Caco-2 (cell line): Measurements from ENCODE around the gene ANAPC5. TPM values are rescaled to one million over a fixed set of nuclear protein-coding genes. Genes with fewer than 3 reads are reported as not detected.

Experiments used
- BruUV-seq: library from RNA; stranded (reverse); fragments of 400-500 nt; replicated peaks from 2 replicates; lab custom pipeline; 2021; lab: Mats Ljungman, UMichigan
- CTCF ChIA-PET: fragments of 300-600 bp; sonication (Branson Sonifier 250); formaldehyde crosslinking; loops from one replicate; lab custom pipeline; 2022; ENCODE audit warnings: antibody characterized with exemption; lab: Charles Lee
- POLR2A ChIA-PET: fragments of 300-600 bp; sonication (Branson Sonifier 250); formaldehyde crosslinking; loops from one replicate; lab custom pipeline; 2022; ENCODE audit warnings: antibody characterized with exemption; lab: Charles Lee
- DNase-seq, 2 experiments: peaks; one replicate each; pipeline versions ENCODE4 v3.0.0 to v3.0.0-alpha.2; 2020 to 2022
- H3K27me3 ChIP-seq: replicated peaks from 2 replicates; pipeline ENCODE4 v1.6.0; 2011; ENCODE audit warnings: low read length; ENCODE audit not compliant: control insufficient read depth, insufficient read depth
- H3K36me3 ChIP-seq: 2 replicates; pipeline ENCODE4 v1.5.1; 2011; ENCODE audit warnings: low read length; ENCODE audit not compliant: control insufficient read depth, insufficient read depth
- H3K4me1 ChIP-seq: fragments of 250-450 bp; sonication (Bioruptor Pico); 2 replicates; pipeline ENCODE4 v1.5.1; 2020; ENCODE audit warnings: mild to moderate bottlenecking
- H3K4me3 ChIP-seq: 2 replicates; pipeline ENCODE4 v1.5.1; 2011; ENCODE audit warnings: low read depth, mild to moderate bottlenecking, control low read depth, low read length
- H3K9me3 ChIP-seq: fragments of 250-450 bp; sonication (Bioruptor Pico); 2 replicates; pipeline ENCODE4 v1.5.1; 2020; ENCODE audit warnings: mild to moderate bottlenecking, moderate library complexity
- H3K27ac Mint-ChIP-seq: one replicate; pipeline ENCODE4 v1.8.0; 2022; ENCODE audit warnings: mixed read lengths; ENCODE audit not compliant: unreplicated experiment
- H3K27me3 Mint-ChIP-seq: one replicate; pipeline ENCODE4 v1.8.0; 2022; ENCODE audit warnings: mixed read lengths; ENCODE audit not compliant: insufficient read depth, unreplicated experiment
- H3K36me3 Mint-ChIP-seq: one replicate; pipeline ENCODE4 v1.8.0; 2022; ENCODE audit warnings: mild to moderate bottlenecking, mixed read lengths; ENCODE audit not compliant: insufficient read depth, unreplicated experiment
- H3K4me1 Mint-ChIP-seq: one replicate; pipeline ENCODE4 v1.8.0; 2022; ENCODE audit warnings: low read depth, mixed read lengths; ENCODE audit not compliant: unreplicated experiment
- H3K4me3 Mint-ChIP-seq: one replicate; pipeline ENCODE4 v1.8.0; 2022; ENCODE audit warnings: mild to moderate bottlenecking, moderate library complexity, mixed read lengths; ENCODE audit not compliant: unreplicated experiment
- H3K9me3 Mint-ChIP-seq: one replicate; pipeline ENCODE4 v1.8.0; 2022; ENCODE audit warnings: mixed read lengths; ENCODE audit not compliant: unreplicated experiment
- intact Hi-C: fragments of 100-400 bp; cut with micrococcal nuclease; formaldehyde crosslinking; loops from one replicate; pipeline ENCODE4 v1.10.0; 2022; ENCODE audit not compliant: unreplicated experiment
- total RNA-seq: library from RNA; stranded (reverse); gene quantifications from 2 replicates; pipeline ENCODE4 v1.2.3, GENCODE V29; 2022
- TF ChIP-seq, protein P1 (sequence below), 2 experiments: fragments of 200-600 bp in 1 of 2; IDR thresholded peaks; 1 replicate in 1 of 2; 2 replicates in 1 of 2; pipeline versions ENCODE4 v1.5.1 to v1.8.0; 2011 to 2022; ENCODE audit warnings: antibody characterized with exemption in 1 of 2, control low read depth in 1 of 2, inconsistent platforms in 1 of 2, low read depth in 1 of 2, low read length in 1 of 2, mild to moderate bottlenecking in 1 of 2, moderate library complexity in 1 of 2; ENCODE audit not compliant: insufficient read depth in 1 of 2, severe bottlenecking in 1 of 2, unreplicated experiment in 1 of 2

Gene ANAPC5
- total RNA-seq, 1 experiment from 2014 or later, result 106 TPM

DNA sequence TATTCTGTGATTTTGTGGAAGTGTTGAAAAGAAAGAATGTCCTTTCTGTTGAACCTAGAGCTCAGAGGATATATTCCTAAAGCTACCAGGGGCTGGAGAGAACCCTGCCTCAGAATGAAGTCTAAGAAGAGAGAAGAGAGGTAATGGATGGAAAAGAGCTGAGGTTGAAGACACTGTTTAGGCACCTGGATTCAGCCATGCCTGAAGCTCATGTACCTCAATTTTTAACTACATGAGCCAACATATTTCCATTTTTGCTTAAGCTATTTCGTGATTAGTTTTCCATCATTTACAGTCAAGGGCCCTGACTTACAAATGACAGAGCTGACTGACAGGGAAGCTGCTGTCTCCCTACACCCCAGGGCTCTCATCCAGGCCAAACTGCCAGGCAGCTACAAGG, 66.4 kb downstream of the ANAPC5 start:
- CTCF ChIA-PET, result no interaction called here
- H3K36me3 Mint-ChIP-seq, result peaks cover 10% of the 10 kb centered on the region
- H3K36me3 ChIP-seq, result no peaks in the 10 kb centered on the region; the same call in 1 of the 2 replicates

DNA sequence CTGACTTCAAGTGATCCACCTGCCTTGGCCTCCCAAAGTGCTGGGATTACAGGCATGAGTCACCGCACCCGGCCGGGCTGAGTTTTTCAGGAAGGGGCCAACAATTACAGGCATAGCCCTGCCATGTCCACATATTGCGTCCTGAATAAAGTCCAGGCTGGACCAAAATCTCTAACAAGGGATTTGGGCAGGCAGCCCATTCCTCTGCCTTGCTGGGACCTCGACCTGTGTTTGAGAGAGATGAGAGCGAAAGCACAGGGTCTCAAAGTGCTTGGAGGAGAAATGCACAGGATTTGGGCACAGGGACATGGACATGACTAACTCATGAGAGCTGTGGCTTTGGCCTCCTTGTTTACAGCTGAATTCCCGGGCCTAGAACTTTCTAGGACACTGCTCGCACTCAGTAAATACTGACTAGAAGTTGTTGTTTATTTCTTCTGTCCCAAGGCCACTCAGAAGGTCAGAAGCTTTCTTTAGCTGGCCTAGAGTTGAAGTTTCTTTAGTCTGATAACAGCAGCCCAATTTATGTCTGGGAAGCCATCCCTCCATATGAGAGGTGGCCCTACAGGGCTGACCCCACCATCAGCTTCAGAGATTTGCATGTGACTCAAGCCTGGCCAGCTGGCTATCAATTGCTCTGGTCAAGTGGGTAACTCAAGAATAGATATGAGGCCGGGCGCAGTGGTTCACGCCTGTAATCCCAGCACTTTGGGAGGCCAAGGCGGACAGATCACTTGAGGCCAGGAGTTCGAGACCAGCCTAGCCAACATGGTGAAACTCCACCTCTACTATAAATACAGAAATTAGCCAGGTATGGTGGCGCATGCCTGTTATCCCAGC, 67.4 kb downstream of the ANAPC5 start:
- H3K4me1 Mint-ChIP-seq, result no peaks in the 10 kb centered on the region
- H3K4me3 Mint-ChIP-seq, result no peak overlapping the region
- Histone ChIP-seq H3K36me3 (no peaks in the 10 kb centered on the region; the same call in 1 of the 2 replicates), H3K9me3 (no peaks in the 10 kb centered on the region), H3K4me3 (no peak overlapping the region), H3K27me3 (no peaks in the 10 kb centered on the region), H3K4me1 (no peaks in the 10 kb centered on the region)
- POLR2A ChIA-PET, result no interaction called here
- no peak for DNase-seq
- BruUV-seq, result no TSS peak
- peaks cover 11% of the 10 kb centered on the region for H3K36me3 Mint-ChIP-seq
- intact Hi-C loops, result no loop called here
- H3K9me3 Mint-ChIP-seq, result no peaks in the 10 kb centered on the region
- H3K27ac Mint-ChIP-seq, result no peak overlapping the region
- TF ChIP-seq, protein P1, sequence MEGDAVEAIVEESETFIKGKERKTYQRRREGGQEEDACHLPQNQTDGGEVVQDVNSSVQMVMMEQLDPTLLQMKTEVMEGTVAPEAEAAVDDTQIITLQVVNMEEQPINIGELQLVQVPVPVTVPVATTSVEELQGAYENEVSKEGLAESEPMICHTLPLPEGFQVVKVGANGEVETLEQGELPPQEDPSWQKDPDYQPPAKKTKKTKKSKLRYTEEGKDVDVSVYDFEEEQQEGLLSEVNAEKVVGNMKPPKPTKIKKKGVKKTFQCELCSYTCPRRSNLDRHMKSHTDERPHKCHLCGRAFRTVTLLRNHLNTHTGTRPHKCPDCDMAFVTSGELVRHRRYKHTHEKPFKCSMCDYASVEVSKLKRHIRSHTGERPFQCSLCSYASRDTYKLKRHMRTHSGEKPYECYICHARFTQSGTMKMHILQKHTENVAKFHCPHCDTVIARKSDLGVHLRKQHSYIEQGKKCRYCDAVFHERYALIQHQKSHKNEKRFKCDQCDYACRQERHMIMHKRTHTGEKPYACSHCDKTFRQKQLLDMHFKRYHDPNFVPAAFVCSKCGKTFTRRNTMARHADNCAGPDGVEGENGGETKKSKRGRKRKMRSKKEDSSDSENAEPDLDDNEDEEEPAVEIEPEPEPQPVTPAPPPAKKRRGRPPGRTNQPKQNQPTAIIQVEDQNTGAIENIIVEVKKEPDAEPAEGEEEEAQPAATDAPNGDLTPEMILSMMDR (IDR thresholded peaks at IDR 0.05; ENCODE audit: insufficient read depth in 1 of 2, low read depth in 1 of 2, low read length in 1 of 2, severe bottlenecking in 1 of 2, unreplicated experiment in 1 of 2), result no peak
- CTCF ChIA-PET, result no interaction called here
- H3K27me3 Mint-ChIP-seq, result no peaks in the 10 kb centered on the region

More for the DNA sequence above, 66.4 kb downstream of the ANAPC5 start:
- Histone ChIP-seq H3K4me3 (no peak overlapping the region), H3K4me1 (no peaks in the 10 kb centered on the region), H3K27me3 (no peaks in the 10 kb centered on the region), H3K9me3 (no peaks in the 10 kb centered on the region)
- no peaks in the 10 kb centered on the region for H3K27me3 Mint-ChIP-seq
- H3K4me3 Mint-ChIP-seq, result no peak overlapping the region
- no peak for DNase-seq
- H3K9me3 Mint-ChIP-seq, result no peaks in the 10 kb centered on the region
- TF ChIP-seq, protein P1 (IDR thresholded peaks at IDR 0.05; ENCODE audit: insufficient read depth in 1 of 2, low read depth in 1 of 2, low read length in 1 of 2, severe bottlenecking in 1 of 2, unreplicated experiment in 1 of 2), result no peak
- intact Hi-C loops, result no loop called here
- BruUV-seq, result no TSS peak
- no peaks in the 10 kb centered on the region for H3K4me1 Mint-ChIP-seq
- POLR2A ChIA-PET, result no interaction called here
- H3K27ac Mint-ChIP-seq, result no peak overlapping the region

DNA sequence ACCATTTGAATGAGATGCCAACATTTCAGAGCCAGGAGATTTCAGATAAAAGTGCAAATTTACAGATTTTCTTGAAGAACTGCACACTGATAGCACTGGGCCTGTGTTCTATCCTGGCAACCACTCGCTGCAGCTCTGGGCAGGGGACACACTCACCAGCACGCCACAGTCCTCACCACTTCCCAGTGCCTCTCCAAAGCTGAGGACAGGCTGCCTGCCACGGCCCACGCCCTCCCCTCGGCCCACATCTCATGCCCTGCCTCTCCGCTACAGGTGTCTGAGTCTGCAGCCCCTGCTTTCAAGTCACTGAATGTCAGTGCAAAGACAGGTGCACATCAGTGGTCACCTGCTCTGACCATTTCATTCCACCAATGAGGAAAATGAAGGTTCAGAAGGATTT, 68.4 kb downstream of the ANAPC5 start:
- Histone ChIP-seq H3K4me1 (no peaks in the 10 kb centered on the region), H3K36me3 (no peaks in the 10 kb centered on the region; the same call in 1 of the 2 replicates), H3K9me3 (no peaks in the 10 kb centered on the region), H3K4me3 (no peak overlapping the region), H3K27me3 (no peaks in the 10 kb centered on the region)
- Mint-ChIP-seq H3K4me1 (no peaks in the 10 kb centered on the region), H3K4me3 (no peak overlapping the region), H3K27ac (no peak overlapping the region), H3K27me3 (no peaks in the 10 kb centered on the region), H3K9me3 (no peaks in the 10 kb centered on the region), H3K36me3 (peaks cover 11% of the 10 kb centered on the region)
- ChIA-PET POLR2A (no interaction called here), CTCF (no interaction called here)
- DNase-seq, result no peak
- TF ChIP-seq, protein P1 (IDR thresholded peaks at IDR 0.05; ENCODE audit: insufficient read depth in 1 of 2, low read depth in 1 of 2, low read length in 1 of 2, severe bottlenecking in 1 of 2, unreplicated experiment in 1 of 2), result no peak
- no TSS peak for BruUV-seq
- intact Hi-C loops, result no loop called here
